Measurements from ENCODE around the gene GIPC2. TPM values are rescaled to one million over a fixed set of nuclear protein-coding genes. Genes with fewer than 3 reads are reported as not detected.

Gene GIPC2
- total RNA-seq, 2 experiments from 2014 or later: 0.18 to 0.41 TPM

DNA sequence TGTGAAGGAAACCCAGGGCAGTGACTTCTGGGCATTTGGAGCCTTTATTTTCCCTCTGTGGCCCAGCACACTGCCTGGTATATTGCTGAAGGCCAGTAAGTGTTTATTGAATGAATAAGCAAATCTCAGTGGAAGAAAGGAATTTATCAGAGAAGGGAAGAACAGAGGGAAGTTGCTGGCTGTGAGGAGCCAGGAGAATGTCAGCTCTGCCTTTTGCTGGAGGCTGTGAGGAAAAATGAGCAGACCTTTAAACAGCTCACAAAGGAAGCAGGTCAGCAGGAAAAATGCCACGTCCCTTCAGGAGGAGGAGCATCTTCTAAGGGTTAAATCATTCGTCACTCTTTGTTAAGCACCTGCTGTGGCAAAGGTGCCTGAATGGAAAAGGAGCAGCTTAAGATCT, 75.9 kb downstream of the GIPC2 start:
- H3K4me1 Mint-ChIP-seq (ENCODE audit: low read depth): no peaks in the 10 kb centered on the region
- intact Hi-C loops (cut with micrococcal nuclease): no loop called here
- no peak for DNase-seq
- no peak for ATAC-seq
- TF ChIP-seq, protein P1, sequence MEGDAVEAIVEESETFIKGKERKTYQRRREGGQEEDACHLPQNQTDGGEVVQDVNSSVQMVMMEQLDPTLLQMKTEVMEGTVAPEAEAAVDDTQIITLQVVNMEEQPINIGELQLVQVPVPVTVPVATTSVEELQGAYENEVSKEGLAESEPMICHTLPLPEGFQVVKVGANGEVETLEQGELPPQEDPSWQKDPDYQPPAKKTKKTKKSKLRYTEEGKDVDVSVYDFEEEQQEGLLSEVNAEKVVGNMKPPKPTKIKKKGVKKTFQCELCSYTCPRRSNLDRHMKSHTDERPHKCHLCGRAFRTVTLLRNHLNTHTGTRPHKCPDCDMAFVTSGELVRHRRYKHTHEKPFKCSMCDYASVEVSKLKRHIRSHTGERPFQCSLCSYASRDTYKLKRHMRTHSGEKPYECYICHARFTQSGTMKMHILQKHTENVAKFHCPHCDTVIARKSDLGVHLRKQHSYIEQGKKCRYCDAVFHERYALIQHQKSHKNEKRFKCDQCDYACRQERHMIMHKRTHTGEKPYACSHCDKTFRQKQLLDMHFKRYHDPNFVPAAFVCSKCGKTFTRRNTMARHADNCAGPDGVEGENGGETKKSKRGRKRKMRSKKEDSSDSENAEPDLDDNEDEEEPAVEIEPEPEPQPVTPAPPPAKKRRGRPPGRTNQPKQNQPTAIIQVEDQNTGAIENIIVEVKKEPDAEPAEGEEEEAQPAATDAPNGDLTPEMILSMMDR (IDR thresholded peaks at IDR 0.05): no peak
- ChIA-PET CTCF (interaction anchor here (1.4 kb wide), 1 partner anchor 439 kb away, joined by 3 read pairs; the partner anchor contains the start of gene ZZZ3), POLR2A (interaction anchor here (0.6 to 1.8 kb wide), 2 partner anchors 117 to 142 kb away, joined by 3 to 5 read pairs; partner anchors contain the start of genes DNAJB4 and FUBP1)
- no peak overlapping the region for H3K4me3 Mint-ChIP-seq
- no peaks in the 10 kb centered on the region for H3K9me3 Mint-ChIP-seq
- no peak overlapping the region for H3K27ac Mint-ChIP-seq
- H3K36me3 Mint-ChIP-seq (ENCODE audit: low read depth): no peaks in the 10 kb centered on the region
- H3K27me3 Mint-ChIP-seq: no peaks in the 10 kb centered on the region

DNA sequence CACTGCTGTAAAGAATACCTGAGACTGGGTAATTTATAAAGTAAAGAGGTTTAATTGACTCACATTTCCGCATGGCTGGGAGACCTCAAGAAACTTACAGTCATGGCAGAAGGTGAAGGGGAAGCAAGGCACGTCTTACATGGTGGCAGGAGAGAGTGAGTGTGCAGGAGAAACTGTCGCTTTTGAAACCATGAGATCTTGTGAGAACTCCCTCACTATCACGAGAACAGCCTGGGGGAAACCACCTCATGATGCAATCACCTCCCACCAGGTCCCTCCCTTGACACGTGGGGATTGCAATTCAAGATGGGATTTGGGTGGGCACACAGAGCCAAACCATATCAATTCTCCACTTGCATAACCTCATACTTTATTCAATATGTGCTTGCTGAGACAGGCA, 76.6 kb downstream of the GIPC2 start:
- ATAC-seq (no peak), DNase-seq (peak; percentile 24)
- ChIA-PET POLR2A (interaction anchor here (1.8 kb wide), 1 partner anchor 118 kb away, joined by 5 read pairs; the partner anchor contains the start of gene DNAJB4), CTCF (interaction anchor here (1.4 to 1.7 kb wide), 2 partner anchors 9 to 440 kb away, joined by 3 to 5 read pairs; partner anchors contain the start of gene ZZZ3)
- intact Hi-C loops (cut with micrococcal nuclease): no loop called here
- TF ChIP-seq, protein P1 (IDR thresholded peaks at IDR 0.05): no peak
- H3K9me3 Mint-ChIP-seq: no peaks in the 10 kb centered on the region
- no peak overlapping the region for H3K4me3 Mint-ChIP-seq
- H3K4me1 Mint-ChIP-seq (ENCODE audit: low read depth): no peaks in the 10 kb centered on the region
- H3K27ac Mint-ChIP-seq: no peak overlapping the region
- no peaks in the 10 kb centered on the region for H3K36me3 Mint-ChIP-seq (ENCODE audit: low read depth)
- no peaks in the 10 kb centered on the region for H3K27me3 Mint-ChIP-seq

DNA sequence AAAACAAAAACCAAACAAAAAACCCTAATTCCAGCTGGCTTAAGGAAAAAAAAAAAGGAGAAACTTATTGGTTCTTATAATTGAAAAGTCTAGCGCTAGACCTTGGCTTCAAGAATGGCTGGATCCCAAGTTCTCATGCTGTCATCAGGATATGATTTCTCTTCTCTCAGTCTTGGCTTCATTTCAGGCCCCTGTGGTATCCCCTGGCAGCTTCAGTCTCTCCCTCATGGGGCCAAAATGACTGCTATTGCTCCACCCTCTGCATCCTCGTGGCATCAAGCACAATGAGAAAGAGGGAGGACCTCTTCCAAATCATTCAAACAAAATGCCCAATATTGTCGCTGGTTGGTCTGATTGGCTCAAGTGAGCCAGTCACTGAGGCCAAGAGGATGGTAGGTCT, 80.7 kb downstream of the GIPC2 start:
- Mint-ChIP-seq H3K9me3 (no peaks in the 10 kb centered on the region), H3K27me3 (no peaks in the 10 kb centered on the region), H3K4me3 (no peak overlapping the region), H3K4me1 (ENCODE audit: low read depth) (no peaks in the 10 kb centered on the region), H3K27ac (no peak overlapping the region), H3K36me3 (ENCODE audit: low read depth) (no peaks in the 10 kb centered on the region)
- TF ChIP-seq, protein P1 (IDR thresholded peaks at IDR 0.05): no peak
- CTCF ChIA-PET: interaction anchor here (0.7 to 7.3 kb wide), 2 partner anchors 17 to 491 kb away, joined by 3 to 75 read pairs; no protein-coding TSS in a partner anchor
- POLR2A ChIA-PET: interaction anchor here (0.6 kb wide), 1 partner anchor 191 kb away, joined by 3 read pairs; no protein-coding TSS in a partner anchor
- intact Hi-C loops (cut with micrococcal nuclease): no loop called here
- no peak for ATAC-seq
- no peak for DNase-seq

DNA sequence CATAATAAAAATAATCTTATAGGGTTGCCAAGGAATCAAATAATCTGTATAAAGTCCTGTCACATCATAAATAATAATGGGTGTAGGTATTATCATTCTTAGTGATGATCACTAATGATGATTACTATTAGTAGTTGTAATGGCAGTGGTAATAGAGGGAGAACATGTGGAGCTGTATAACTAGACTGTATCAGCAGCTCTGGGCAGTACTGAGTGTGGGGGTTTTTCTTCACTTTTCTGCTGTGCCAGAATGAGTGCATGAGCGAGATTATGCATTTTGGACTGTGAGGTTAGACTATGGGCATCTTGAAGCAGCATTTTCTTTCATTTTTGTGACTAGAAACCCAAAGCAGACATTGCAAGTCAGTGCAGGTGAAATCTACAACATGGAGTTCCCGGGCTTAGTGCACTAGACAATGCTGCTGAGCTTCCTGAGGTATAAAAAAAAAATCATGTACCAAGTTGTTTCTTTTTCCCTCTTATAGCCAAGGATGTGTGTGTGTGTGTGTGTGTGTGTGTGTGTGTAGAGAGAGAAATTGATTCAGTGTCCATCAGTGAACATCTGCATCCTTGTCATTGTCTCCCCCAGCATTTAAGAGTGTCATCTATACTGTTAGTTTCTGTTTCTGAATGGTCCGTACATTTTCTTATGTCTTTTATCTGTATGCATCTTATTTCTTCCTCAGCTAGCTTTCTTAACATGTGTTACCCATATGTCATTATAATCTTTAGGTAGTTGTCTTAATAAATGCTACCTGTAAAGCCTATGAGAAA, 86.6 kb downstream of the GIPC2 start:
- Mint-ChIP-seq H3K4me3 (no peak overlapping the region), H3K9me3 (no peaks in the 10 kb centered on the region), H3K27ac (no peak overlapping the region), H3K36me3 (ENCODE audit: low read depth) (no peaks in the 10 kb centered on the region), H3K4me1 (ENCODE audit: low read depth) (no peaks in the 10 kb centered on the region), H3K27me3 (no peaks in the 10 kb centered on the region)
- no peak for DNase-seq
- POLR2A ChIA-PET: interaction anchor here (0.7 kb wide), 1 partner anchor 612 kb away, joined by 3 read pairs; no protein-coding TSS in a partner anchor
- no peak for ATAC-seq
- CTCF ChIA-PET: interaction anchor here (1.2 to 7.3 kb wide), 11 partner anchors 9 to 544 kb away, joined by 3 to 75 read pairs (median 5); partner anchors contain the start of gene DNAJB4
- intact Hi-C loops (cut with micrococcal nuclease): no loop called here
- TF ChIP-seq, protein P1 (IDR thresholded peaks at IDR 0.05): no peak

DNA sequence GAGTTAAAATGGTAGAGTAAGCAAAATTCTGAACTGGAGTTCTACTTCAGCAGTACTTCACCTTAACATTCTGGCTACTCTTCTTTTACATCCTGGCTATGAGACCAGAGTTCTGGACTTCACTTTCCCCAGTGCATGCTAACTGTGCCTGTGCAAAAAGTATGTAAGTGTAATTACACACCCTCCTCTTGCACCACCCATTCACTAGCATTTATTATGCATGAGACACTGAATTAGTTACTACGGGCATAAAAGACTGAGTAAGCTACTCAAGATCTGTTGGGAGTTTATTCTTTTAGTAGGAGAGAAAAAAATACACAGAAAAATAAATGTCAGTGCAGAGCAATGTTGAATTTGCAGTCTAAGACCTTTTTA, 87.2 kb downstream of the GIPC2 start:
- no peak for DNase-seq
- H3K36me3 Mint-ChIP-seq (ENCODE audit: low read depth): no peaks in the 10 kb centered on the region
- intact Hi-C loops (cut with micrococcal nuclease): no loop called here
- H3K4me1 Mint-ChIP-seq (ENCODE audit: low read depth): no peaks in the 10 kb centered on the region
- ATAC-seq: no peak
- H3K9me3 Mint-ChIP-seq: no peaks in the 10 kb centered on the region
- H3K27ac Mint-ChIP-seq: no peak overlapping the region
- no peak overlapping the region for H3K4me3 Mint-ChIP-seq
- TF ChIP-seq, protein P1 (IDR thresholded peaks at IDR 0.05): no peak
- H3K27me3 Mint-ChIP-seq: no peaks in the 10 kb centered on the region
- POLR2A ChIA-PET: no interaction called here
- CTCF ChIA-PET: interaction anchor here (0.6 to 7.3 kb wide), 3 partner anchors 10 to 487 kb away, joined by 3 to 75 read pairs (median 3); no protein-coding TSS in a partner anchor
